ENCODE data around the gene UMAD1.
A peak's percentile ranks its signal among the peaks of the same experiment; 100 is the strongest.

UMAD1 gene

GRCh38 chr7:7693881-7694280, 53.3 kb downstream of the UMAD1 start:
- no peak for DNase-seq

- DNase-seq: no peak
Measured at GRCh38 chr7:7694542-7694941, 54.0 kb downstream of the UMAD1 start.

GRCh38 chr7:7695111-7695817, 54.7 kb downstream of the UMAD1 start:
- no peak for DNase-seq

- DNase-seq: no peak
Measured at GRCh38 chr7:7696458-7697119, 56.0 kb downstream of the UMAD1 start.

GRCh38 chr7:7698930-7699329, 58.4 kb downstream of the UMAD1 start:
- DNase-seq: no peak

- no peak for DNase-seq
Measured at GRCh38 chr7:7699380-7699779, 58.8 kb downstream of the UMAD1 start.

- DNase-seq: no peak
Measured at GRCh38 chr7:7699970-7700369, 59.4 kb downstream of the UMAD1 start.

GRCh38 chr7:7701527-7701926, 61.0 kb downstream of the UMAD1 start:
- no peak for DNase-seq

GRCh38 chr7:7702826-7703225, 62.3 kb downstream of the UMAD1 start:
- no peak for DNase-seq

GRCh38 chr7:7703427-7703826, 62.9 kb downstream of the UMAD1 start:
- DNase-seq: no peak

GRCh38 chr7:7704867-7705266, 64.3 kb downstream of the UMAD1 start:
- no peak for DNase-seq

- DNase-seq: no peak
Measured at GRCh38 chr7:7705318-7705717, 64.8 kb downstream of the UMAD1 start.

GRCh38 chr7:7706101-7706511, 65.6 kb downstream of the UMAD1 start:
- no peak for DNase-seq

- no peak for DNase-seq
Measured at GRCh38 chr7:7706556-7707172, 66.1 kb downstream of the UMAD1 start.

- DNase-seq: no peak
Measured at GRCh38 chr7:7707246-7707645, 66.7 kb downstream of the UMAD1 start.

GRCh38 chr7:7707806-7708205, 67.3 kb downstream of the UMAD1 start:
- no peak for DNase-seq

- no peak for DNase-seq
Measured at GRCh38 chr7:7709291-7709690, 68.7 kb downstream of the UMAD1 start.

GRCh38 chr7:7710469-7710868, 69.9 kb downstream of the UMAD1 start:
- DNase-seq: no peak

- DNase-seq: no peak
Measured at GRCh38 chr7:7713730-7714129, 73.2 kb downstream of the UMAD1 start.

GRCh38 chr7:7718492-7718891, 77.9 kb downstream of the UMAD1 start, which contains the start of gene RPA3:
RPA3 (minus strand) TSS chr7:7718607; CDS start chr7:7640418, 78,189 bp downstream.
- DNase-seq: no peak

- peak; percentile 14 to 62 (median 42) for DNase-seq
Measured at GRCh38 chr7:7719236-7719635, 78.7 kb downstream of the UMAD1 start.

- no peak for DNase-seq
Measured at GRCh38 chr7:7720193-7720592, 79.6 kb downstream of the UMAD1 start.

GRCh38 chr7:7720750-7721621, 80.4 kb downstream of the UMAD1 start:
- no peak for DNase-seq

Measured in suppressor macrophage (primary cell).